ENCODE results near the gene ARPC5L.

Gene ARPC5L

GRCh38 chr9:124871156-124871561, 9.2 kb downstream of the ARPC5L start:
- peaks cover 16% of the 10 kb centered on the region for H3K36me3 Mint-ChIP-seq
- no peaks in the 10 kb centered on the region for H3K27me3 Mint-ChIP-seq
- peaks cover 53% of the 10 kb centered on the region for H3K4me1 Mint-ChIP-seq
- no peaks in the 10 kb centered on the region for H3K9me3 Mint-ChIP-seq
- H3K27ac Mint-ChIP-seq: peak overlapping the region; percentile 99
- peak overlapping the region; percentile 93 for H3K4me3 Mint-ChIP-seq

GRCh38 chr9:124873664-124874063, 11.7 kb downstream of the ARPC5L start:
- no peak overlapping the region for H3K27ac Mint-ChIP-seq
- peaks cover 29% of the 10 kb centered on the region for H3K36me3 Mint-ChIP-seq
- no peaks in the 10 kb centered on the region for H3K27me3 Mint-ChIP-seq
- H3K4me3 Mint-ChIP-seq: peak overlapping the region; percentile 69
- H3K9me3 Mint-ChIP-seq: no peaks in the 10 kb centered on the region
- H3K4me1 Mint-ChIP-seq: peaks cover 47% of the 10 kb centered on the region

- Mint-ChIP-seq H3K4me3 (no peak overlapping the region), H3K27me3 (no peaks in the 10 kb centered on the region), H3K36me3 (peaks cover 27% of the 10 kb centered on the region), H3K9me3 (no peaks in the 10 kb centered on the region), H3K4me1 (peaks cover 43% of the 10 kb centered on the region), H3K27ac (no peak overlapping the region)
Measured at GRCh38 chr9:124875501-124875900, 13.6 kb downstream of the ARPC5L start.

GRCh38 chr9:124877021-124877782, 15.3 kb downstream of the ARPC5L start:
- H3K27me3 Mint-ChIP-seq: no peaks in the 10 kb centered on the region
- no peaks in the 10 kb centered on the region for H3K9me3 Mint-ChIP-seq
- peaks cover 26% of the 10 kb centered on the region for H3K4me1 Mint-ChIP-seq
- H3K4me3 Mint-ChIP-seq: peak overlapping the region; percentile 8
- H3K36me3 Mint-ChIP-seq: peaks cover 22% of the 10 kb centered on the region
- H3K27ac Mint-ChIP-seq: peak overlapping the region; percentile 23

GRCh38 chr9:124878021-124878420, 16.1 kb downstream of the ARPC5L start:
- Mint-ChIP-seq H3K27ac (no peak overlapping the region), H3K4me3 (no peak overlapping the region), H3K9me3 (no peaks in the 10 kb centered on the region), H3K36me3 (peaks cover 20% of the 10 kb centered on the region), H3K27me3 (no peaks in the 10 kb centered on the region), H3K4me1 (peaks cover 19% of the 10 kb centered on the region)

- Mint-ChIP-seq H3K9me3 (no peaks in the 10 kb centered on the region), H3K36me3 (peaks cover 18% of the 10 kb centered on the region), H3K4me3 (no peak overlapping the region), H3K4me1 (peaks cover 14% of the 10 kb centered on the region), H3K27ac (no peak overlapping the region), H3K27me3 (no peaks in the 10 kb centered on the region)
Measured at GRCh38 chr9:124878518-124878917, 16.6 kb downstream of the ARPC5L start.

GRCh38 chr9:124879226-124879625, 17.3 kb downstream of the ARPC5L start:
- Mint-ChIP-seq H3K27me3 (no peaks in the 10 kb centered on the region), H3K27ac (no peak overlapping the region), H3K4me3 (no peak overlapping the region), H3K9me3 (no peaks in the 10 kb centered on the region), H3K4me1 (peaks cover 12% of the 10 kb centered on the region), H3K36me3 (peaks cover 18% of the 10 kb centered on the region)

- Mint-ChIP-seq H3K36me3 (peaks cover 22% of the 10 kb centered on the region), H3K9me3 (no peaks in the 10 kb centered on the region), H3K27ac (no peak overlapping the region)
Measured at GRCh38 chr9:124880501-124880900, 18.6 kb downstream of the ARPC5L start.

GRCh38 chr9:124881138-124881743, 19.3 kb downstream of the ARPC5L start:
- H3K27ac Mint-ChIP-seq: no peak overlapping the region

More at GRCh38 chr9:124880501-124880900, 18.6 kb downstream of the ARPC5L start:
- peaks cover 7% of the 10 kb centered on the region for H3K4me1 Mint-ChIP-seq
- no peaks in the 10 kb centered on the region for H3K27me3 Mint-ChIP-seq
- no peak overlapping the region for H3K4me3 Mint-ChIP-seq

GRCh38 chr9:124882231-124882630, 20.3 kb downstream of the ARPC5L start:
- H3K27me3 Mint-ChIP-seq: no peaks in the 10 kb centered on the region
- peaks cover 30% of the 10 kb centered on the region for H3K36me3 Mint-ChIP-seq
- H3K4me1 Mint-ChIP-seq: peaks cover 2% of the 10 kb centered on the region
- H3K27ac Mint-ChIP-seq: no peak overlapping the region
- no peak overlapping the region for H3K4me3 Mint-ChIP-seq
- no peaks in the 10 kb centered on the region for H3K9me3 Mint-ChIP-seq

More at GRCh38 chr9:124881138-124881743, 19.3 kb downstream of the ARPC5L start:
- H3K4me1 Mint-ChIP-seq: peaks cover 7% of the 10 kb centered on the region
- no peaks in the 10 kb centered on the region for H3K9me3 Mint-ChIP-seq
- peaks cover 27% of the 10 kb centered on the region for H3K36me3 Mint-ChIP-seq
- no peak overlapping the region for H3K4me3 Mint-ChIP-seq
- no peaks in the 10 kb centered on the region for H3K27me3 Mint-ChIP-seq

- no peak overlapping the region for H3K4me3 Mint-ChIP-seq
- H3K4me1 Mint-ChIP-seq: no peaks in the 10 kb centered on the region
- no peak overlapping the region for H3K27ac Mint-ChIP-seq
- no peaks in the 10 kb centered on the region for H3K9me3 Mint-ChIP-seq
- H3K36me3 Mint-ChIP-seq: peaks cover 30% of the 10 kb centered on the region
- H3K27me3 Mint-ChIP-seq: no peaks in the 10 kb centered on the region
Measured at GRCh38 chr9:124884376-124884775, 22.4 kb downstream of the ARPC5L start.

GRCh38 chr9:124885551-124885950, 23.6 kb downstream of the ARPC5L start:
- Mint-ChIP-seq H3K4me3 (no peak overlapping the region), H3K36me3 (peaks cover 39% of the 10 kb centered on the region), H3K27ac (no peak overlapping the region), H3K4me1 (no peaks in the 10 kb centered on the region), H3K27me3 (peaks cover 2% of the 10 kb centered on the region), H3K9me3 (no peaks in the 10 kb centered on the region)

GRCh38 chr9:124886461-124886860, 24.5 kb downstream of the ARPC5L start:
- Mint-ChIP-seq H3K4me1 (no peaks in the 10 kb centered on the region), H3K27ac (no peak overlapping the region), H3K36me3 (peaks cover 43% of the 10 kb centered on the region), H3K9me3 (no peaks in the 10 kb centered on the region), H3K4me3 (no peak overlapping the region), H3K27me3 (peaks cover 5% of the 10 kb centered on the region)

GRCh38 chr9:124886866-124887492, 25.0 kb downstream of the ARPC5L start:
- H3K27ac Mint-ChIP-seq: no peak overlapping the region

GRCh38 chr9:124887832-124888231, 25.9 kb downstream of the ARPC5L start:
- peaks cover 43% of the 10 kb centered on the region for H3K36me3 Mint-ChIP-seq
- no peak overlapping the region for H3K4me3 Mint-ChIP-seq
- H3K9me3 Mint-ChIP-seq: no peaks in the 10 kb centered on the region
- peaks cover 7% of the 10 kb centered on the region for H3K27me3 Mint-ChIP-seq
- H3K27ac Mint-ChIP-seq: no peak overlapping the region
- no peaks in the 10 kb centered on the region for H3K4me1 Mint-ChIP-seq

More at GRCh38 chr9:124886866-124887492, 25.0 kb downstream of the ARPC5L start:
- peaks cover 5% of the 10 kb centered on the region for H3K27me3 Mint-ChIP-seq
- H3K9me3 Mint-ChIP-seq: no peaks in the 10 kb centered on the region
- no peak overlapping the region for H3K4me3 Mint-ChIP-seq
- no peaks in the 10 kb centered on the region for H3K4me1 Mint-ChIP-seq
- H3K36me3 Mint-ChIP-seq: peaks cover 41% of the 10 kb centered on the region

GRCh38 chr9:124889006-124889405, 27.1 kb downstream of the ARPC5L start:
- no peak overlapping the region for H3K4me3 Mint-ChIP-seq
- H3K4me1 Mint-ChIP-seq: no peaks in the 10 kb centered on the region
- peaks cover 49% of the 10 kb centered on the region for H3K36me3 Mint-ChIP-seq
- no peaks in the 10 kb centered on the region for H3K9me3 Mint-ChIP-seq
- peaks cover 7% of the 10 kb centered on the region for H3K27me3 Mint-ChIP-seq
- no peak overlapping the region for H3K27ac Mint-ChIP-seq

All from activated naive CD4-positive, alpha-beta T cell treated with anti-CD3 and anti-CD28 coated beads, Interleukin-2, amount 50 U/mL, for 24 hours (primary cell).